Peyer's patch (tissue), 4 donors: Measurements from ENCODE around the gene CDON. TPM values are rescaled to one million over a fixed set of nuclear protein-coding genes. Genes with fewer than 3 reads are reported as not detected.

Source experiments
- DNase-seq, 3 donors: peaks; one replicate each; pipeline ENCODE4 v3.0.0-alpha.2; 2017 to 2019
- H3K27ac ChIP-seq, 4 donors: fragments of 200-600 bp; sonication (generic); one replicate each; pipeline ENCODE4 v1.5.1; 2016 to 2019
- H3K27me3 ChIP-seq, 2 donors: fragments of 200-600 bp; sonication (generic); one replicate each; pipeline ENCODE4 v1.5.1; 2019
- H3K36me3 ChIP-seq, 3 donors: fragments of 200-600 bp; sonication (generic); one replicate each; pipeline ENCODE4 v1.5.1; 2016 to 2019
- H3K4me1 ChIP-seq, 4 donors: fragments of 200-600 bp; sonication (generic); one replicate each; pipeline ENCODE4 v1.5.1; 2016 to 2019
- H3K4me3 ChIP-seq, 4 donors: fragments of 200-600 bp; sonication (generic); 1 replicate in 3 of 4; 2 replicates in 1 of 4; pipeline ENCODE4 v1.5.1; 2016 to 2019; ENCODE audit warnings: mild to moderate bottlenecking in 1 of 4
- H3K9me3 ChIP-seq, 4 donors: fragments of 200-600 bp; sonication (generic); one replicate each; pipeline ENCODE4 v1.5.1; 2016 to 2019; ENCODE audit warnings: mild to moderate bottlenecking in 1 of 4
- CTCF ChIP-seq, 6 experiments: fragments of 450-650 bp in 4 of 6; fragments of 200-600 bp in 2 of 6; sonication (generic) in 1 of 6; IDR thresholded peaks; one replicate each; pipeline ENCODE4 v1.5.1; 2017 to 2019; ENCODE audit warnings: antibody characterized with exemption in 6 of 6, mild to moderate bottlenecking in 3 of 6, moderate library complexity in 1 of 6
- POLR2A ChIP-seq, 2 donors: fragments of 450-650 bp; IDR thresholded peaks; one replicate each; pipeline ENCODE4 v1.5.1; 2017; ENCODE audit warnings: antibody characterized with exemption in 2 of 2, mild to moderate bottlenecking in 2 of 2, moderate library complexity in 2 of 2
- total RNA-seq, 4 donors: library from RNA; depleted of rRNA; stranded (reverse); fragments of >200 nt; gene quantifications; one replicate each; pipeline ENCODE4 v1.1.0, GENCODE V29; 2016

Gene CDON
- total RNA-seq, 4 donors from 2014 or later = 1.9 to 8.0 (median 3.8) TPM

GRCh38 chr11:126101930-126102283, 39.2 kb upstream of the CDON start:
- no peaks in the 10 kb centered on the region for H3K36me3 ChIP-seq
- no peaks in the 10 kb centered on the region for H3K27me3 ChIP-seq
- H3K4me3 ChIP-seq = no peak overlapping the region
- TF ChIP-seq CTCF (IDR thresholded peaks at IDR 0.05) (no peak), POLR2A (IDR thresholded peaks at IDR 0.05) (no peak)
- DNase-seq = no peak
- H3K27ac ChIP-seq = no peak overlapping the region
- H3K4me1 ChIP-seq = peaks cover 0 to 7% (median 0%) of the 10 kb centered on the region in 4 donors
- H3K9me3 ChIP-seq = no peaks in the 10 kb centered on the region

- peaks cover 0 to 7% (median 0%) of the 10 kb centered on the region in 4 donors for H3K4me1 ChIP-seq
- no peaks in the 10 kb centered on the region for H3K27me3 ChIP-seq
- H3K27ac ChIP-seq = no peak overlapping the region
- TF ChIP-seq POLR2A (IDR thresholded peaks at IDR 0.05) (no peak), CTCF (IDR thresholded peaks at IDR 0.05) (no peak)
- no peaks in the 10 kb centered on the region for H3K36me3 ChIP-seq
- H3K9me3 ChIP-seq = no peaks in the 10 kb centered on the region
- no peak overlapping the region for H3K4me3 ChIP-seq
- DNase-seq = no peak
Observed at GRCh38 chr11:126101251-126101929, 38.7 kb upstream of the CDON start.

GRCh38 chr11:126100716-126101115, 38.0 kb upstream of the CDON start:
- H3K4me3 ChIP-seq = no peak overlapping the region
- H3K9me3 ChIP-seq = no peaks in the 10 kb centered on the region
- TF ChIP-seq CTCF (IDR thresholded peaks at IDR 0.05) (no peak), POLR2A (IDR thresholded peaks at IDR 0.05) (no peak)
- no peaks in the 10 kb centered on the region for H3K27me3 ChIP-seq
- H3K27ac ChIP-seq = no peak overlapping the region
- H3K4me1 ChIP-seq = peaks cover 0 to 7% (median 0%) of the 10 kb centered on the region in 4 donors
- no peak for DNase-seq
- H3K36me3 ChIP-seq = no peaks in the 10 kb centered on the region

GRCh38 chr11:126098204-126098769, 35.6 kb upstream of the CDON start:
- Histone ChIP-seq H3K4me3 (no peak overlapping the region), H3K36me3 (no peaks in the 10 kb centered on the region), H3K4me1 (peaks cover 0 to 7% (median 0%) of the 10 kb centered on the region in 4 donors), H3K27me3 (no peaks in the 10 kb centered on the region), H3K9me3 (no peaks in the 10 kb centered on the region), H3K27ac (no peak overlapping the region)
- TF ChIP-seq CTCF (IDR thresholded peaks at IDR 0.05) (no peak), POLR2A (IDR thresholded peaks at IDR 0.05) (no peak)
- no peak for DNase-seq

- no peak for DNase-seq
- no peak overlapping the region for H3K27ac ChIP-seq
- H3K4me1 ChIP-seq = no peaks in the 10 kb centered on the region
- TF ChIP-seq CTCF (IDR thresholded peaks at IDR 0.05) (no peak), POLR2A (IDR thresholded peaks at IDR 0.05) (no peak)
- H3K27me3 ChIP-seq = no peaks in the 10 kb centered on the region
- H3K4me3 ChIP-seq = no peak overlapping the region
- H3K9me3 ChIP-seq = no peaks in the 10 kb centered on the region
- H3K36me3 ChIP-seq = no peaks in the 10 kb centered on the region
Observed at GRCh38 chr11:126095745-126096144, 33.1 kb upstream of the CDON start.
